Testis (tissue), 2 donors: ENCODE results near the gene TBRG1.

Experiments
- POLR2A ChIP-seq: fragments of 450-650 bp; IDR thresholded peaks from one replicate; pipeline ENCODE4 v1.6.1; 2017; ENCODE audit warnings: antibody characterized with exemption, mild to moderate bottlenecking, moderate library complexity
- TF ChIP-seq, protein P1 (sequence below), 3 experiments: fragments of 450-650 bp in 2 of 3; fragments of 200-600 bp in 1 of 3; sonication (generic) in 1 of 3; IDR thresholded peaks; one replicate each; pipeline ENCODE4 v1.5.1; 2016 to 2019; ENCODE audit warnings: antibody characterized with exemption in 3 of 3, mild to moderate bottlenecking in 2 of 3, moderate library complexity in 1 of 3

DNA sequence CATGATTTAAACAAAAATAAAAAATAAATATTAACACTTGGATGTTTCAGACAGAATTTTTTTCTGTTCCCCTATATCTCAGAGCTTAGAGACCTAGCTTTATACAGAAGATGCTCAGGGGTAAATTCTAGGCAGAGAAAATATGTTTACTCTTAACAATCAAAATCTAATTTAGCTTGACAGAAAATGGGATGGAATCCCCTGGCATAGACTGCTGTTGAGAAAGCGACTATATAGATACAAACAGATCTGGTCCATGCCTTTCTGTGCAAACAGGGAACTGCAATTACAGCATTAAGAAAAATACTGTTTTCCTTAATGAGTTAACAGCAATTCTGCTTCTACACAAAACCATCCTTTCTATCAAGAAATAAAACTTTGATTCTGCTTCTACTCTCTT, 36.3 kb downstream of the TBRG1 start:
- TF ChIP-seq, protein P1, sequence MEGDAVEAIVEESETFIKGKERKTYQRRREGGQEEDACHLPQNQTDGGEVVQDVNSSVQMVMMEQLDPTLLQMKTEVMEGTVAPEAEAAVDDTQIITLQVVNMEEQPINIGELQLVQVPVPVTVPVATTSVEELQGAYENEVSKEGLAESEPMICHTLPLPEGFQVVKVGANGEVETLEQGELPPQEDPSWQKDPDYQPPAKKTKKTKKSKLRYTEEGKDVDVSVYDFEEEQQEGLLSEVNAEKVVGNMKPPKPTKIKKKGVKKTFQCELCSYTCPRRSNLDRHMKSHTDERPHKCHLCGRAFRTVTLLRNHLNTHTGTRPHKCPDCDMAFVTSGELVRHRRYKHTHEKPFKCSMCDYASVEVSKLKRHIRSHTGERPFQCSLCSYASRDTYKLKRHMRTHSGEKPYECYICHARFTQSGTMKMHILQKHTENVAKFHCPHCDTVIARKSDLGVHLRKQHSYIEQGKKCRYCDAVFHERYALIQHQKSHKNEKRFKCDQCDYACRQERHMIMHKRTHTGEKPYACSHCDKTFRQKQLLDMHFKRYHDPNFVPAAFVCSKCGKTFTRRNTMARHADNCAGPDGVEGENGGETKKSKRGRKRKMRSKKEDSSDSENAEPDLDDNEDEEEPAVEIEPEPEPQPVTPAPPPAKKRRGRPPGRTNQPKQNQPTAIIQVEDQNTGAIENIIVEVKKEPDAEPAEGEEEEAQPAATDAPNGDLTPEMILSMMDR (IDR thresholded peaks at IDR 0.05) = no peak
- no peak for TF ChIP-seq POLR2A
